ENCODE data around the gene RNU6-8. TPM values are rescaled to one million over a fixed set of nuclear protein-coding genes. Genes with fewer than 3 reads are reported as not detected.

Gene RNU6-8
- total RNA-seq, 4 donors from 2014 or later: not detected

DNA sequence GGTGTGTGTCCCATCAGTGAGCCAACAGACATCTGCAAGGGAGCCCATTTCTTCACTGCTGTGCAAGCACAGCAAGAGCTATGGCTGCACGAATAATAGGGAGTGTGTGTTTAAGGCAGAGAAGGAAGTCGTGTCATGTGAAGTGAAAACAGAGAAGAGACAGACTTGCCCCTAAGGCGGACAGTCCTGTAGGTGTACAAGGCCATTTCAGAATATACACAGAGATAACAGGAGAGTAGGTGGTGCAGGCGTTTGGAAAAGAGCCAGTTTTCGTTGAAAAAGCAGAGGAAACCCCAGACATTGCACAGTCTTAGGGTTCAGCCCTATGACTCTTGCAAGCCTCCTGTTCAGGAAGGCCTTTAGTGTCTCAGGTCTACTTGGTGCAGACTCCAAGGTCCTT, 46.3 kb upstream of the RNU6-8 start:
- WGBS, 2 donors: 72 to 89% methylated on average over 5 of the region's 5 CpGs
- DNase-seq: no peak
- H3K4me3 ChIP-seq: no peak overlapping the region
- no peaks in the 10 kb centered on the region for H3K36me3 ChIP-seq
- H3K27ac ChIP-seq: no peak overlapping the region
- intact Hi-C loops (cut with DNase I): no loop called here
- H3K4me1 ChIP-seq: peaks cover 0 to 13% (median 6%) of the 10 kb centered on the region in 3 donors
- H3K9me3 ChIP-seq: no peaks in the 10 kb centered on the region
- no peak for TF ChIP-seq POLR2A (IDR thresholded peaks at IDR 0.05)
- TF ChIP-seq, protein P1, sequence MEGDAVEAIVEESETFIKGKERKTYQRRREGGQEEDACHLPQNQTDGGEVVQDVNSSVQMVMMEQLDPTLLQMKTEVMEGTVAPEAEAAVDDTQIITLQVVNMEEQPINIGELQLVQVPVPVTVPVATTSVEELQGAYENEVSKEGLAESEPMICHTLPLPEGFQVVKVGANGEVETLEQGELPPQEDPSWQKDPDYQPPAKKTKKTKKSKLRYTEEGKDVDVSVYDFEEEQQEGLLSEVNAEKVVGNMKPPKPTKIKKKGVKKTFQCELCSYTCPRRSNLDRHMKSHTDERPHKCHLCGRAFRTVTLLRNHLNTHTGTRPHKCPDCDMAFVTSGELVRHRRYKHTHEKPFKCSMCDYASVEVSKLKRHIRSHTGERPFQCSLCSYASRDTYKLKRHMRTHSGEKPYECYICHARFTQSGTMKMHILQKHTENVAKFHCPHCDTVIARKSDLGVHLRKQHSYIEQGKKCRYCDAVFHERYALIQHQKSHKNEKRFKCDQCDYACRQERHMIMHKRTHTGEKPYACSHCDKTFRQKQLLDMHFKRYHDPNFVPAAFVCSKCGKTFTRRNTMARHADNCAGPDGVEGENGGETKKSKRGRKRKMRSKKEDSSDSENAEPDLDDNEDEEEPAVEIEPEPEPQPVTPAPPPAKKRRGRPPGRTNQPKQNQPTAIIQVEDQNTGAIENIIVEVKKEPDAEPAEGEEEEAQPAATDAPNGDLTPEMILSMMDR (IDR thresholded peaks at IDR 0.05): no peak
- no peaks in the 10 kb centered on the region for H3K27me3 ChIP-seq

DNA sequence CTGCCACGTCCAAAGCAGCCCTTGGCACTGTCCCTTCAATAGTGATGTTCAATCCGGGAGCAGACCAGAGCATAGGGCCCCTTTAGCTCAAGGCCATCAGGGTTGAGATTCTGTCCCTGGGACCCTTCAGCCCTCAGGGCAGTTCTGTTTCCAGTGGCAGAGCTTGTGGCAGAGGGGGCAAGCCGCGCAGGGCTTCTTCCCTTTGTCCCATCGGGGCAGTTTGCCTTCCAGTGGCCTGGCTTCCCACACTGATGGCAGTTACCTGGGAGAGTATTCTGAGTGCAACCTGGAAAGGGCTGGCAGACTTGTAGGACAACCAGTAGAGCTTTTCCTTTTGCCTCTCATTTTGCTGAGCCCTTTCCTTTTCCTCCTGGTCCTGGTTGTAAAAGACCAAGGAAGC, 43.7 kb upstream of the RNU6-8 start:
- peaks cover 0 to 6% (median 2%) of the 10 kb centered on the region in 3 donors for H3K4me1 ChIP-seq
- TF ChIP-seq POLR2A (IDR thresholded peaks at IDR 0.05): no peak
- intact Hi-C loops (cut with DNase I): no loop called here
- H3K36me3 ChIP-seq: no peaks in the 10 kb centered on the region
- 83 to 89% methylated on average over 4 of the region's 5 CpGs for WGBS, 2 donors
- H3K27ac ChIP-seq: no peak overlapping the region
- H3K4me3 ChIP-seq: no peak overlapping the region
- DNase-seq: no peak
- H3K9me3 ChIP-seq: no peaks in the 10 kb centered on the region
- no peaks in the 10 kb centered on the region for H3K27me3 ChIP-seq

DNA sequence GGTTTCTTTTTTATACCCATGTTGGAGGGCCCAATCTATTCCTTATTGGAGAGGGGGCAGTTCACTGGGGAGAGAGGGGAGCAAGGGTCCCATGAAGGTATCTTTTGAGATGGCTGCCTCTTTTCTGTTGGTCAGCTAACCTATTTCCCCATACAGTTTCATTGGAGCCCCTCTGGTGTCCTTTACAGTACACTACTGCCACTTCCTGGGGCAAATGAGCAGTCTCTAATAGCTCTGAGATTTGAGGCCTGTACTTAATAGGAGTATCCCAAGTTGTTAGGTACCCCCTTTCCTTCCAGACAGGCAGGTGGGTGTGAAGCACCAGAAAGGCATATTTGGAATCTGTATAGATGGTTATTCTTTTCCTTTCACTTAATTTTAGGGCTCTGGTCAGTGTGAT, 41.3 kb upstream of the RNU6-8 start:
- no peaks in the 10 kb centered on the region for H3K36me3 ChIP-seq
- intact Hi-C loops (cut with DNase I): no loop called here
- no peak for TF ChIP-seq POLR2A (IDR thresholded peaks at IDR 0.05)
- TF ChIP-seq, protein P1 (IDR thresholded peaks at IDR 0.05): no peak
- no peak for DNase-seq
- no peaks in the 10 kb centered on the region for H3K4me1 ChIP-seq
- H3K27me3 ChIP-seq: no peaks in the 10 kb centered on the region
- no peak overlapping the region for H3K4me3 ChIP-seq
- H3K27ac ChIP-seq: no peak overlapping the region
- H3K9me3 ChIP-seq: no peaks in the 10 kb centered on the region

DNA sequence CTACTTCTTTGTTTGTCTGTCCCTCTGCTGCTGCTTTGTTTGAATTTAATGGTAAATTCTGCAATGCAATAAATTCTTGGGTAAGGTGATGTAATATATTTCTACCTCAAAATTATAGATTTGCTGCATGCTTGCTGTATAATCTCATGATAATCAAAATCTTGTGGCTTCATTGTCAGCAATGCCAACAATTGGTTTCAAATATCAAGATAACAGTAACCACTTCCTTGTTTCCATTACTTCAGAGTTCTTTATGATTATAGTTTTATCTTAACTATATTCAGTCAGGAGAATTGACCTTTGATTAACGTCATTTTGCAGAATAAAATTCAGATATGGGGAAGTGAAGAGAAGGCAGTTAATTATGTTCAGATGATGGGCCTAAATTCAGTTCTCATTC, 30.2 kb upstream of the RNU6-8 start:
- intact Hi-C loops (cut with DNase I): no loop called here
- WGBS, 2 donors: 53% methylated on average over 1 of the region's 1 CpG
- Histone ChIP-seq H3K27me3 (no peaks in the 10 kb centered on the region), H3K36me3 (no peaks in the 10 kb centered on the region), H3K9me3 (no peaks in the 10 kb centered on the region), H3K27ac (no peak overlapping the region), H3K4me1 (peaks cover 0 to 9% (median 9%) of the 10 kb centered on the region in 3 donors), H3K4me3 (no peak overlapping the region)
- TF ChIP-seq, protein P1 (IDR thresholded peaks at IDR 0.05): no peak
- no peak for TF ChIP-seq POLR2A (IDR thresholded peaks at IDR 0.05)
- DNase-seq: no peak

DNA sequence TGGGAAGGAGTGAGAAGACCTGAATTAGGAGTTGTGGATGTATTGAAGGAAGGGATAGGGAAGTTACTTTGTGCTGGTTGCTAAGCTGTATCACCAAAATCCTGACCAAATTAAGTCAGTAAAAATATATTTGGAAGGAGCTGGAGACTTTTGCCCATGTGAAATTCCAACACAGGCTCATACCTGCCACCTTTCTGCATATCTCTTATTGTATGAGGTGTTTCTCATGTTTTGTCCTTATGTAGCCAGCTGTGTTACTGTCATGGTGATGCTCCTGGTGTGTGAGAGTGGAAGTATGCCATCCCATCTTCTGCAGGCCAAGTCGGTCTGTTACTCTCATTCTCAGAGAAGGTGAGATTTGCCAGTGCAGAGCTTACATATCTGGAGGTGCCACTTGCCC, 29.4 kb upstream of the RNU6-8 start:
- Histone ChIP-seq H3K27ac (no peak overlapping the region), H3K27me3 (no peaks in the 10 kb centered on the region), H3K4me1 (peaks cover 0 to 9% (median 9%) of the 10 kb centered on the region in 3 donors), H3K9me3 (no peaks in the 10 kb centered on the region), H3K36me3 (no peaks in the 10 kb centered on the region), H3K4me3 (no peak overlapping the region)
- TF ChIP-seq, protein P1 (IDR thresholded peaks at IDR 0.05): no peak
- TF ChIP-seq POLR2A (IDR thresholded peaks at IDR 0.05): no peak
- DNase-seq: no peak
- intact Hi-C loops (cut with DNase I): no loop called here
- 40 to 57% methylated on average over 1 of the region's 1 CpG for WGBS, 2 donors

DNA sequence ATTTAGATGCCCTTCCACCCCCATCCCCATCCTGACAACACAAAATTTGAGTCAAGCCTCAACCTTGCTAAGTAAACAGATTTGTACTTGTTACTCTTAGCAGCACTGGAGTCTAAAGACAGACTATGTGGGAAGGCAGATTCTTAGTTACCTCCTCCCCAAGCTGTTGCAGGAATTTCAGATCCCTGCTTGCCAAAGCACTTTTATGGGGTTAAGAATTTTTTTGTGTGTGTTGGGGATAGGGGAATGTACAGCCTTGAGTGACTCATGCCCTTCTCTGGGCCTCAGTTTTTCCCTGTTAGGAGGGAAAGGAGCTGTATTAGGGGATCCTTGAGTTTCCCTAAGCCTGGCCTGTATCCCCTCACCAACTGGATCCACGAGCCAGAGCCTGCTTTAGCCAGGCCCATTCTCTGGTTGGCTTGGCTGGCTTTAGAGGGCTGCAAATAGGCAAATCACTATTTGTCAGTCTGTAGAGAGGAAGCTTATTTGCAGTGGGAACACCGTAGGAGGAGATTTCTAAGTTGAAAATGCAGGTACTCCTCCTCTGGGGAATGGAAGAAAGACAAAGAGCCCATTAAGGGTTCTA, 27.7 kb upstream of the RNU6-8 start:
- no peak overlapping the region for H3K4me3 ChIP-seq
- TF ChIP-seq, protein P1 (IDR thresholded peaks at IDR 0.05): no peak
- TF ChIP-seq POLR2A (IDR thresholded peaks at IDR 0.05): no peak
- H3K36me3 ChIP-seq: no peaks in the 10 kb centered on the region
- intact Hi-C loops (cut with DNase I): no loop called here
- H3K27me3 ChIP-seq: no peaks in the 10 kb centered on the region
- no peak for DNase-seq
- no peak overlapping the region for H3K27ac ChIP-seq
- WGBS, 2 donors: 52 to 76% methylated on average over 2 of the region's 2 CpGs
- H3K4me1 ChIP-seq: peaks cover 0 to 9% (median 9%) of the 10 kb centered on the region in 3 donors
- no peaks in the 10 kb centered on the region for H3K9me3 ChIP-seq
